Measurements from ENCODE around the gene ABTB2.

DNA sequence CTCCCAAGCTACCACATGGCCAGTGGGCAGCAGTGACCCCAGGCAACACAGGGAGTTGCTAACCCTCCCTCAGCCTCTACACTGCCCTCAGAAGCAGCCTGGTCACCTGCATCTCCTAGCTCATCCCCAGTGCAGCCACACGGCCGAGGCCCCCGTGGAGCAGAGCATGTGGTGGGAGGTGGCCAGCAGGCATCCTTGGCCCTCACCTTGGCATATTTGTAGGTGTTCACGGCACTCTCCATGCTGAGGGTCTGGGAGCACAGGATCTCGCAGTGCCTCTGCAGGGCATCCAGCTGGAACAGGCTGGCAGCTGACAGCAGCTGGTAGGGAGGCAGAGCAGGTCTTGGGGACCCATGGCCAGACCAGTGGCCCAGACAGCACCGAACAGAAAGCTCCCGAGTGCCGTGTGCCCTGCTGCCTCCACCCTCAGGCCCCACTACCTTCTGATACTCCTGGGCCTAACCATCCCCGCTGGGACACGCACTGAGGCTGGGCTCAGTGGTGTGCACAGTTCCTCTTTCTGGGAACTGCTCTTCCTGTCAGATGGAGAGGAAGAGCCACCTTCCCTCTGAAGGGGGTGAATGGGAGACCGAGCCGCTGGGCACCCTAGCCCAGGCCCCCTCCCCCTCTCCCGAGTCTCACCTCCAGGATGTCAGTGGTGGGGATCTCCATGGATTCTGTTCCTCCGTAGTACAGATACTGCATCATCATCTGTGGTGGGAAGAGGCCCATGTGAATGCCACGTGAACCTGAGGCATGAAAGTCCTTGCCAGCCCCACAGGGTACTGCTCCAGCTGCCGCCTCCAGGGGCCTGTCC lies 203.5 kb downstream of the ABTB2 start:
- TF ChIP-seq EZH2 (IDR thresholded peaks at IDR 0.05; ENCODE audit: borderline replicate concordance, control insufficient read depth, low read depth, low read length) (no peak), SIN3A (IDR thresholded peaks at IDR 0.05; ENCODE audit: low read depth, low read length) (no peak), GATAD2B (conservative IDR thresholded peaks at IDR 0.05; ENCODE audit: low read depth) (0 out of 2 replicates have a peak, but pooled peaks have one; percentile 42)
